ENCODE results near the gene PICK1.

- TF ChIP-seq EZH2 (IDR thresholded peaks at IDR 0.05; ENCODE audit: insufficient read depth, poor library complexity, severe bottlenecking) (no peak), EZH2phosphoT487 (IDR thresholded peaks at IDR 0.05; ENCODE audit: insufficient read depth, low read depth) (no peak)
Observed at GRCh38 chr22:38026130-38027111, 30.8 kb upstream of the PICK1 start.
